ENCODE data around the gene GRIA3.

The GRIA3 gene

GRCh38 chrX:123298026-123298425 lies 113.9 kb downstream of the GRIA3 start (continued):
- TF ChIP-seq ZBTB44 (tag by site-specific recombination; IDR thresholded peaks at IDR 0.05) (no peak), ZNF548 (tag by site-specific recombination; IDR thresholded peaks at IDR 0.05) (no peak), WT1 (tag by site-specific recombination; IDR thresholded peaks at IDR 0.05) (no peak), AEBP2 (tag by site-specific recombination; IDR thresholded peaks at IDR 0.05; ENCODE audit: borderline replicate concordance) (no peak), ZNF133 (tag by site-specific recombination; IDR thresholded peaks at IDR 0.05) (no peak), ZNF266 (tag by site-specific recombination; IDR thresholded peaks at IDR 0.05; ENCODE audit: low read depth) (no peak), EGR2 (tag by site-specific recombination; IDR thresholded peaks at IDR 0.05; ENCODE audit: low read depth) (no peak), ZBTB7A (tag by site-specific recombination; IDR thresholded peaks at IDR 0.05; ENCODE audit: low read depth) (no peak), ZSCAN23 (tag by site-specific recombination; IDR thresholded peaks at IDR 0.05) (no peak), ZFHX2 (tag by site-specific recombination; conservative IDR thresholded peaks at IDR 0.05) (no peak), SCRT1 (tag by site-specific recombination; IDR thresholded peaks at IDR 0.05; ENCODE audit: borderline replicate concordance) (no peak)
- TF ChIP-seq, protein P1, sequence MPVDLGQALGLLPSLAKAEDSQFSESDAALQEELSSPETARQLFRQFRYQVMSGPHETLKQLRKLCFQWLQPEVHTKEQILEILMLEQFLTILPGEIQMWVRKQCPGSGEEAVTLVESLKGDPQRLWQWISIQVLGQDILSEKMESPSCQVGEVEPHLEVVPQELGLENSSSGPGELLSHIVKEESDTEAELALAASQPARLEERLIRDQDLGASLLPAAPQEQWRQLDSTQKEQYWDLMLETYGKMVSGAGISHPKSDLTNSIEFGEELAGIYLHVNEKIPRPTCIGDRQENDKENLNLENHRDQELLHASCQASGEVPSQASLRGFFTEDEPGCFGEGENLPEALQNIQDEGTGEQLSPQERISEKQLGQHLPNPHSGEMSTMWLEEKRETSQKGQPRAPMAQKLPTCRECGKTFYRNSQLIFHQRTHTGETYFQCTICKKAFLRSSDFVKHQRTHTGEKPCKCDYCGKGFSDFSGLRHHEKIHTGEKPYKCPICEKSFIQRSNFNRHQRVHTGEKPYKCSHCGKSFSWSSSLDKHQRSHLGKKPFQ (tag by site-specific recombination; IDR thresholded peaks at IDR 0.05): no peak

DNA sequence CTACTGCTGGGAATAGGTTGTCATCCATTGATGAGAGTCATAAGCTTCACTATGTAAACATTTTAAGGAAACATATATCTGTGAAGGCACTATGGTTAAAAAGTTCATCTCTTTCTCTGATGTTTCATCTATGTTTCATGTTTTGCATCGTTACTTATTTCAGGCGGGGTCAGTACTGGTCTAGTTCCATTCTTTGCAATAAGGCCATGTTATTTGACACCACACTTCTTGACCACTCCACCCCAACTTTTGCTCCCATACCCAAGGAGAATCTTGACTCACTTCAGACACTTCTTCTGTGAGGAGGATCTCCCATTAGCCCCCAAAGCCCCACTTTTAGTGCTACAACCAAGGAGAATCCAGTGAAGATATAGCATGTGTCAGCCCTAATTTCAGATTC lies 119.4 kb downstream of the GRIA3 start:
- Histone ChIP-seq H3K9me3 (ENCODE audit: control insufficient read depth, insufficient read depth, low read depth, low read length) (no peaks in the 10 kb centered on the region), H3K27ac (ENCODE audit: extremely low read depth, low read depth, low read length) (no peak overlapping the region), H3K36me3 (ENCODE audit: control insufficient read depth in 2 of 2, insufficient read depth in 1 of 2, low read length in 2 of 2) (no peaks in the 10 kb centered on the region), H3K4me1 (ENCODE audit: control insufficient read depth, insufficient read depth, low read length) (no peaks in the 10 kb centered on the region), H3K4me3 (ENCODE audit: low read depth, low read length) (no peak overlapping the region)
- ChIA-PET CTCF (interaction anchor here (0.6 kb wide), 1 partner anchor 34 kb away, joined by 3 read pairs; no protein-coding TSS in a partner anchor), POLR2A (no interaction called here)
- TF ChIP-seq ZNF114 (tag by site-specific recombination; IDR thresholded peaks at IDR 0.05): no peak

GRCh38 chrX:123308658-123309057 lies 124.6 kb downstream of the GRIA3 start:
- Histone ChIP-seq H3K4me1 (ENCODE audit: control insufficient read depth, insufficient read depth, low read length) (no peaks in the 10 kb centered on the region), H3K36me3 (ENCODE audit: control insufficient read depth in 2 of 2, insufficient read depth in 1 of 2, low read length in 2 of 2) (no peaks in the 10 kb centered on the region), H3K9me3 (ENCODE audit: control insufficient read depth, insufficient read depth, low read depth, low read length) (no peaks in the 10 kb centered on the region), H3K4me3 (ENCODE audit: low read depth, low read length) (no peak overlapping the region), H3K27ac (ENCODE audit: extremely low read depth, low read depth, low read length) (no peak overlapping the region)
- CTCF ChIA-PET: no interaction called here
- TF ChIP-seq HOXA7 (CRISPR knock-in tag; IDR thresholded peaks at IDR 0.05; ENCODE audit: borderline replicate concordance): no peak
- TF ChIP-seq, protein P2, sequence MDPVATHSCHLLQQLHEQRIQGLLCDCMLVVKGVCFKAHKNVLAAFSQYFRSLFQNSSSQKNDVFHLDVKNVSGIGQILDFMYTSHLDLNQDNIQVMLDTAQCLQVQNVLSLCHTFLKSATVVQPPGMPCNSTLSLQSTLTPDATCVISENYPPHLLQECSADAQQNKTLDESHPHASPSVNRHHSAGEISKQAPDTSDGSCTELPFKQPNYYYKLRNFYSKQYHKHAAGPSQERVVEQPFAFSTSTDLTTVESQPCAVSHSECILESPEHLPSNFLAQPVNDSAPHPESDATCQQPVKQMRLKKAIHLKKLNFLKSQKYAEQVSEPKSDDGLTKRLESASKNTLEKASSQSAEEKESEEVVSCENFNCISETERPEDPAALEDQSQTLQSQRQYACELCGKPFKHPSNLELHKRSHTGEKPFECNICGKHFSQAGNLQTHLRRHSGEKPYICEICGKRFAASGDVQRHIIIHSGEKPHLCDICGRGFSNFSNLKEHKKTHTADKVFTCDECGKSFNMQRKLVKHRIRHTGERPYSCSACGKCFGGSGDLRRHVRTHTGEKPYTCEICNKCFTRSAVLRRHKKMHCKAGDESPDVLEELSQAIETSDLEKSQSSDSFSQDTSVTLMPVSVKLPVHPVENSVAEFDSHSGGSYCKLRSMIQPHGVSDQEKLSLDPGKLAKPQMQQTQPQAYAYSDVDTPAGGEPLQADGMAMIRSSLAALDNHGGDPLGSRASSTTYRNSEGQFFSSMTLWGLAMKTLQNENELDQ (tag by site-specific recombination; IDR thresholded peaks at IDR 0.05; ENCODE audit: low read depth): no peak
- TF ChIP-seq GLI4 (tag by site-specific recombination; IDR thresholded peaks at IDR 0.05): no peak
- no peak for TF ChIP-seq ZNF549 (tag by site-specific recombination; IDR thresholded peaks at IDR 0.05)
- no peak for TF ChIP-seq ZNF280D (tag by site-specific recombination; IDR thresholded peaks at IDR 0.05)
- no peak for TF ChIP-seq ZNF707 (tag by site-specific recombination; IDR thresholded peaks at IDR 0.05)
- POLR2A ChIA-PET: no interaction called here
